ENCODE measurements around the gene CHMP3. TPM values are rescaled to one million over a fixed set of nuclear protein-coding genes. Genes with fewer than 3 reads are reported as not detected.
"Not testable (repeated sequence)": the region's sequence is repeated elsewhere in the genome, so short reads cannot be mapped to it uniquely, and the experiment has no call there.

Gene CHMP3
- polyA plus RNA-seq, 3 donors, result 45.4 to 115 (median 99.4) TPM

GRCh38 chr2:86548165-86548912 is 14.9 kb downstream of the CHMP3 start:
- Histone ChIP-seq H4K20me1 (ENCODE audit: insufficient read depth, low read length) (peaks cover 17% of the 10 kb centered on the region), H3K9me3 (replicated peaks in 1 of 2; ENCODE audit: control insufficient read depth in 1 of 2, insufficient read depth in 1 of 2, low read length in 2 of 2) (peaks cover 54 to 74% of the 10 kb centered on the region in 2 donors), H3K79me2 (ENCODE audit: insufficient read depth, low read length) (peaks cover 56% of the 10 kb centered on the region), H3K36me3 (replicated peaks in 1 of 2; ENCODE audit: control insufficient read depth in 1 of 2, insufficient read depth in 2 of 2, low read length in 2 of 2) (peaks cover 13 to 66% of the 10 kb centered on the region in 2 donors)
- peaks cover 36 to 70% (median 64%) of the 10 kb centered on the region in 7 donors for H3K9me3 Mint-ChIP-seq
- DNase-seq; intact Hi-C loops (cut with micrococcal nuclease); H3K9ac ChIP-seq (ENCODE audit: insufficient read depth, low read length, poor library complexity, severe bottlenecking); H3K27ac Mint-ChIP-seq; H3K4me2 ChIP-seq (replicated peaks; ENCODE audit: extremely low read depth, low read length, poor library complexity, severe bottlenecking); H3K4me1 Mint-ChIP-seq; H3K4me3 Mint-ChIP-seq; H3K27ac ChIP-seq (ENCODE audit: low read depth in 1 of 2, low read length in 2 of 2); H3K27me3 ChIP-seq (ENCODE audit: control insufficient read depth in 2 of 2, insufficient read depth in 2 of 2, low read length in 2 of 2); H3K4me3 ChIP-seq (replicated peaks in 1 of 3; ENCODE audit: low read depth in 2 of 3, low read length in 3 of 3); H3K27me3 Mint-ChIP-seq (ENCODE audit: low read depth in 3 of 3); H2AFZ ChIP-seq (ENCODE audit: insufficient read depth, low read depth, low read length, poor library complexity, severe bottlenecking); H3K4me1 ChIP-seq (ENCODE audit: control insufficient read depth in 1 of 2, insufficient read depth in 2 of 2, low read length in 2 of 2): not testable (repeated sequence)
- 100% methylated on average over 10 of the region's 20 CpGs for WGBS (ENCODE audit: insufficient coverage)
- peaks cover 47 to 71% of the 10 kb centered on the region in 2 donors for H3K36me3 Mint-ChIP-seq

- H3K4me1 ChIP-seq (ENCODE audit: control insufficient read depth in 1 of 2, insufficient read depth in 2 of 2, low read length in 2 of 2); H3K27ac ChIP-seq (ENCODE audit: low read depth in 1 of 2, low read length in 2 of 2); H3K9ac ChIP-seq (ENCODE audit: insufficient read depth, low read length, poor library complexity, severe bottlenecking); H3K4me3 Mint-ChIP-seq; H3K27me3 Mint-ChIP-seq (ENCODE audit: low read depth in 3 of 3); DNase-seq; H3K4me3 ChIP-seq (replicated peaks in 1 of 3; ENCODE audit: low read depth in 2 of 3, low read length in 3 of 3); H4K20me1 ChIP-seq (ENCODE audit: insufficient read depth, low read length); H3K27ac Mint-ChIP-seq; H3K27me3 ChIP-seq (ENCODE audit: control insufficient read depth in 2 of 2, insufficient read depth in 2 of 2, low read length in 2 of 2); intact Hi-C loops (cut with micrococcal nuclease); H3K4me1 Mint-ChIP-seq; H2AFZ ChIP-seq (ENCODE audit: insufficient read depth, low read depth, low read length, poor library complexity, severe bottlenecking); H3K4me2 ChIP-seq (replicated peaks; ENCODE audit: extremely low read depth, low read length, poor library complexity, severe bottlenecking): not testable (repeated sequence)
- Histone ChIP-seq H3K9me3 (replicated peaks in 1 of 2; ENCODE audit: control insufficient read depth in 1 of 2, insufficient read depth in 1 of 2, low read length in 2 of 2) (peaks cover 42 to 54% of the 10 kb centered on the region in 2 donors), H3K79me2 (ENCODE audit: insufficient read depth, low read length) (peaks cover 27% of the 10 kb centered on the region), H3K36me3 (replicated peaks in 1 of 2; ENCODE audit: control insufficient read depth in 1 of 2, insufficient read depth in 2 of 2, low read length in 2 of 2) (peaks cover 10 to 57% of the 10 kb centered on the region in 2 donors)
- peaks cover 28 to 60% (median 49%) of the 10 kb centered on the region in 7 donors for H3K9me3 Mint-ChIP-seq
- 96% methylated on average over 25 of the region's 49 CpGs for WGBS (ENCODE audit: insufficient coverage)
- peaks cover 46 to 63% of the 10 kb centered on the region in 2 donors for H3K36me3 Mint-ChIP-seq
These were observed 17.8 kb downstream of the CHMP3 start for GRCh38 chr2:86545296-86545924.

GRCh38 chr2:86544278-86545099 is 18.8 kb downstream of the CHMP3 start:
- intact Hi-C loops (cut with micrococcal nuclease), result not testable (repeated sequence)

More at GRCh38 chr2:86544278-86545099, 18.8 kb downstream of the CHMP3 start:
- H2AFZ ChIP-seq (ENCODE audit: insufficient read depth, low read depth, low read length, poor library complexity, severe bottlenecking); H3K9ac ChIP-seq (ENCODE audit: insufficient read depth, low read length, poor library complexity, severe bottlenecking); H3K4me2 ChIP-seq (replicated peaks; ENCODE audit: extremely low read depth, low read length, poor library complexity, severe bottlenecking); H3K27ac ChIP-seq (ENCODE audit: low read depth in 1 of 2, low read length in 2 of 2); H3K4me3 ChIP-seq (replicated peaks in 1 of 3; ENCODE audit: low read depth in 2 of 3, low read length in 3 of 3); H3K27me3 ChIP-seq (ENCODE audit: control insufficient read depth in 2 of 2, insufficient read depth in 2 of 2, low read length in 2 of 2); H3K27me3 Mint-ChIP-seq (ENCODE audit: low read depth in 3 of 3); H3K4me3 Mint-ChIP-seq; H3K4me1 ChIP-seq (ENCODE audit: control insufficient read depth in 1 of 2, insufficient read depth in 2 of 2, low read length in 2 of 2); DNase-seq; H4K20me1 ChIP-seq (ENCODE audit: insufficient read depth, low read length); H3K4me1 Mint-ChIP-seq: not testable (repeated sequence)
- Histone ChIP-seq H3K36me3 (replicated peaks in 1 of 2; ENCODE audit: control insufficient read depth in 1 of 2, insufficient read depth in 2 of 2, low read length in 2 of 2) (peaks cover 4 to 49% of the 10 kb centered on the region in 2 donors), H3K9me3 (replicated peaks in 1 of 2; ENCODE audit: control insufficient read depth in 1 of 2, insufficient read depth in 1 of 2, low read length in 2 of 2) (peaks cover 33 to 45% of the 10 kb centered on the region in 2 donors), H3K79me2 (ENCODE audit: insufficient read depth, low read length) (peaks cover 18% of the 10 kb centered on the region)
- 98% methylated on average over 7 of the region's 32 CpGs for WGBS (ENCODE audit: insufficient coverage)
- peak overlapping the region in 1 of 7 donors; percentile 63 for H3K27ac Mint-ChIP-seq
- H3K9me3 Mint-ChIP-seq, result peaks cover 26 to 51% (median 43%) of the 10 kb centered on the region in 7 donors
- peaks cover 48 to 61% of the 10 kb centered on the region in 2 donors for H3K36me3 Mint-ChIP-seq

Data from CD14-positive monocyte (primary cell).